Heart left ventricle (tissue), 16 donors: ENCODE measurements around the gene KCNQ1. TPM values are rescaled to one million over a fixed set of nuclear protein-coding genes. Genes with fewer than 3 reads are reported as not detected.

Source experiments
- ATAC-seq, 4 donors: fragments of 200-7000 bp; cut with Tn5 transposase; one replicate each; pipeline ENCODE4 v1.9.1; 2020 to 2022; ENCODE audit warnings: moderate library complexity in 4 of 4, mild to moderate bottlenecking in 3 of 4, moderate number of reproducible peaks in 1 of 4
- DNase-seq, 5 donors: peaks; one replicate each; pipeline ENCODE4 v3.0.0-alpha.2; 2020
- H3K27ac ChIP-seq, 12 donors: fragments of 200-600 bp; sonication (generic) in 4 of 12; one replicate each; pipeline versions ENCODE4 v1.5.0 to v1.8.0; 2016 to 2022; ENCODE audit warnings: mild to moderate bottlenecking in 2 of 12
- H3K27me3 ChIP-seq, 9 donors: fragments of 200-600 bp; sonication (generic) in 2 of 9; one replicate each; pipeline versions ENCODE4 v1.5.1 to v1.8.0; 2016 to 2022; ENCODE audit warnings: mild to moderate bottlenecking in 3 of 9
- H3K36me3 ChIP-seq, 9 donors: fragments of 200-600 bp; sonication (generic) in 2 of 9; one replicate each; pipeline versions ENCODE4 v1.5.0 to v1.8.0; 2018 to 2022; ENCODE audit warnings: mild to moderate bottlenecking in 2 of 9
- H3K4me1 ChIP-seq, 12 donors: fragments of 200-600 bp; sonication (generic) in 4 of 12; one replicate each; pipeline versions ENCODE4 v1.5.0 to v1.8.0; 2016 to 2022; ENCODE audit warnings: mild to moderate bottlenecking in 3 of 12
- H3K4me3 ChIP-seq, 12 donors: fragments of 200-600 bp; sonication (generic) in 4 of 12; one replicate each; pipeline versions ENCODE4 v1.5.0 to v1.8.0; 2017 to 2022; ENCODE audit warnings: mild to moderate bottlenecking in 9 of 12, moderate library complexity in 4 of 12
- H3K9me3 ChIP-seq, 12 donors: fragments of 200-600 bp; sonication (generic) in 4 of 12; one replicate each; pipeline versions ENCODE4 v1.5.0 to v1.8.0; 2016 to 2022; ENCODE audit warnings: mild to moderate bottlenecking in 1 of 12
- CTCF ChIP-seq, 12 donors: fragments of 200-600 bp; sonication (generic) in 4 of 12; IDR thresholded peaks; one replicate each; pipeline versions ENCODE4 v1.5.0 to v1.8.0; 2018 to 2022; ENCODE audit warnings: antibody characterized with exemption in 12 of 12, mild to moderate bottlenecking in 5 of 12
- POLR2A ChIP-seq, 2 donors: fragments of 450-650 bp; IDR thresholded peaks; one replicate each; pipeline ENCODE4 v1.6.1; 2017; ENCODE audit warnings: antibody characterized with exemption in 2 of 2, mild to moderate bottlenecking in 2 of 2, moderate library complexity in 2 of 2
- WGBS, 4 donors: extraction: QIAGEN DNeasy Blood & Tissue Kit in 2 of 4; methylation state at CpG; one replicate each; pipeline versions ENCODE4 v1.1.5 to v1.1.7; 2013 to 2018; 5-methylcytosine and 5-hydroxymethylcytosine counted together
- intact Hi-C, 10 donors: fragments of 100-400 bp; cut with DNase I; formaldehyde crosslinking; loops; one replicate each; pipeline versions ENCODE4 v1.11.1 to v1.14.2; 2022
- polyA plus RNA-seq, 2 donors: library from polyadenylated mRNA; stranded (reverse); fragments of 200-250 nt; gene quantifications; one replicate each; pipeline ENCODE4 v1.2.3, GENCODE V29; 2013
- total RNA-seq, 9 donors: library from RNA; depleted of rRNA in 2 of 9; stranded (reverse); fragments of >200 nt in 2 of 9; fragmentation: NEBNext Ultra II Directional in 3 of 9; extraction: Animal tissue kit (Norgen Biotek cat#: 25700) in 3 of 9; gene quantifications; one replicate each; pipeline versions ENCODE4 v1.1.0 to v1.2.4, GENCODE V29; 2016 to 2023
- donor health status: ischemic (EF 13 %, LVEDD 7.1; RV severe dilation, severe dysfunction).
- donor health status: healthy with polysubstance abuse.
- donor health status: DM: no; HTN: yes; CAD: no.
- donor health status: DM: no; HTN: no; CAD: no.
- donor health status: ischemic (EF 25% LVEDD 6.9; RV normal size, moderate dysfunction).
- donor health status: ischemic (EF 25% LVEDD 5.7; RV mildly dilated, moderate dysfunction).
- donor health status: healthy.
- donor health status: DM: yes; HTN: yes; CAD: no.
- donor health status: ischemic (EF 35%, LVEDD 5.7; RV mildly dilated, moderate dysfunction).
- donor health status: nonischemic (EF 11% LVEDD 7.7; RV severe dilation, severe dysfunction).
- donor health status: DM: yes; HTN: yes; CAD: no.
- donor health status: PGD.
- donor health status: ischemic (EF 29% LVEDD 5.4; RV normal size, mild dysfunction).
- donor health status: nonischemic (EF 23%, LVEDD 6.1; RV moderate dilation, normal function).

Gene KCNQ1
- total and polyA plus RNA-seq, 11 donors, result 18.6 to 42.4 (median 31.4) TPM

- Histone ChIP-seq H3K9me3 (peaks cover 0 to 3% (median 0%) of the 10 kb centered on the region in 12 donors), H3K36me3 (no peaks in the 10 kb centered on the region), H3K27me3 (no peaks in the 10 kb centered on the region), H3K4me1 (peaks cover 0 to 19% (median 0%) of the 10 kb centered on the region in 12 donors), H3K4me3 (no peak overlapping the region), H3K27ac (no peak overlapping the region)
- no peak for TF ChIP-seq CTCF (IDR thresholded peaks at IDR 0.05)
- TF ChIP-seq POLR2A (IDR thresholded peaks at IDR 0.05), result no peak
- peak in 2 of 5 donors; percentile 11 to 57 for DNase-seq
- WGBS, 4 donors, result 93 to 97% (median 94%) methylated on average over 16 to 17 of the region's 17 CpGs
- intact Hi-C loops, result no loop called here
- no peak for ATAC-seq
These were observed 113.6 kb downstream of the KCNQ1 start for GRCh38 chr11:2558397-2558796.

GRCh38 chr11:2558861-2559526 is 114.2 kb downstream of the KCNQ1 start:
- peak in 2 of 5 donors; percentile 12 to 38 for DNase-seq
- Histone ChIP-seq H3K9me3 (peaks cover 0 to 3% (median 0%) of the 10 kb centered on the region in 12 donors), H3K4me3 (no peak overlapping the region), H3K36me3 (no peaks in the 10 kb centered on the region), H3K4me1 (peaks cover 0 to 19% (median 0%) of the 10 kb centered on the region in 12 donors), H3K27ac (no peak overlapping the region), H3K27me3 (no peaks in the 10 kb centered on the region)
- TF ChIP-seq POLR2A (IDR thresholded peaks at IDR 0.05) (no peak), CTCF (IDR thresholded peaks at IDR 0.05) (no peak)
- 91 to 95% (median 93%) methylated on average over 10 to 13 of the region's 13 CpGs for WGBS, 4 donors
- ATAC-seq, result peak in 1 of 4 donors; percentile 14
- intact Hi-C loops, result no loop called here

GRCh38 chr11:2559527-2560311 is 114.9 kb downstream of the KCNQ1 start:
- Histone ChIP-seq H3K36me3 (no peaks in the 10 kb centered on the region), H3K4me3 (no peak overlapping the region), H3K9me3 (peaks cover 0 to 3% (median 0%) of the 10 kb centered on the region in 12 donors), H3K4me1 (peaks cover 0 to 19% (median 0%) of the 10 kb centered on the region in 12 donors), H3K27me3 (no peaks in the 10 kb centered on the region), H3K27ac (no peak overlapping the region)
- DNase-seq, result peak in 2 of 5 donors; percentile 31 to 32
- ATAC-seq, result peak in 1 of 4 donors; percentile 57
- intact Hi-C loops, result no loop called here
- TF ChIP-seq POLR2A (IDR thresholded peaks at IDR 0.05) (no peak), CTCF (IDR thresholded peaks at IDR 0.05) (no peak)
- 66 to 81% (median 74%) methylated on average over 7 to 28 of the region's 28 CpGs for WGBS, 4 donors
